ENCODE data around the gene SMR3B. TPM values are rescaled to one million over a fixed set of nuclear protein-coding genes. Genes with fewer than 3 reads are reported as not detected.

The SMR3B gene
- total and polyA plus RNA-seq, 4 donors, result not detected

DNA sequence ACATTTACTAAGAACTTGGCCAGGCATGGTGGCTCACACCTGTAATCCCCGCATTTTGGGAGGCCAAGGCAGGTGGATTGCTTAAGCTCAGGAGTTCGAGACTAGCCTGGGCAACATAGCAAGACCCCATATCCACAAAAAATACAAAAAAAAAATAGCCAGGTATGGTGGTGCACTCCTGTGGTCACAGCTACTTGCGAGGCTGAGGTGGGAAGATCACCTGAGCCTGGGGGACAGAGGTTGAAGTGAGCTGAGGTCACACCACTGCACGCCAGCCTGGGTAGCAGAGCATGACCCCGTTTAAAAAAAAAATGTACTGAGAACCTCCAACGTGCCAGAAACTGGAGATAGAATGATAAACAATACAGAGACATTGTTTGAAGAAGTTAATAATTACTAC is 22.8 kb downstream of the SMR3B start (continued):
- no peak for TF ChIP-seq HNF4A (conservative IDR thresholded peaks at IDR 0.05)

GRCh38 chr4:70425306-70425705 is 42.4 kb downstream of the SMR3B start:
- Histone ChIP-seq H3K36me3 (ENCODE audit: control insufficient read depth in 4 of 4, insufficient read depth in 3 of 4, low read depth in 1 of 4, low read length in 3 of 4) (no peaks in the 10 kb centered on the region), H3K9me3 (ENCODE audit: control insufficient read depth in 4 of 4, low read length in 3 of 4) (no peaks in the 10 kb centered on the region), H3K27ac (ENCODE audit: low read depth in 1 of 2, low read length in 2 of 2) (no peak overlapping the region), H3K9ac (ENCODE audit: low read depth in 1 of 2, low read length in 2 of 2) (no peak overlapping the region), H3K4me1 (ENCODE audit: control insufficient read depth in 4 of 4, insufficient read depth in 4 of 4, low read length in 3 of 4) (no peaks in the 10 kb centered on the region), H3K4me3 (ENCODE audit: low read depth in 1 of 3, low read length in 3 of 3) (no peak overlapping the region), H3K27me3 (ENCODE audit: control insufficient read depth in 4 of 4, insufficient read depth in 4 of 4, low read length in 3 of 4) (peaks cover 0 to 5% (median 0%) of the 10 kb centered on the region in 4 donors)
- DNase-seq (ENCODE audit: low spot score), result no peak
- TF ChIP-seq NR2F2 (IDR thresholded peaks at IDR 0.05) (no peak), HNF4A (conservative IDR thresholded peaks at IDR 0.05) (no peak), RXRA (IDR thresholded peaks at IDR 0.05) (no peak), SP1 (IDR thresholded peaks at IDR 0.05) (no peak), EGR1 (IDR thresholded peaks at IDR 0.05; ENCODE audit: low read depth in 2 of 2) (no peak), GABPA (IDR thresholded peaks at IDR 0.05 in 1 of 2, conservative IDR thresholded peaks at IDR 0.05 in 1 of 2) (no peak), JUND (IDR thresholded peaks at IDR 0.05) (no peak), FOXA1 (IDR thresholded peaks at IDR 0.05) (no peak), YY1 (IDR thresholded peaks at IDR 0.05) (no peak)
- TF ChIP-seq, protein P1, sequence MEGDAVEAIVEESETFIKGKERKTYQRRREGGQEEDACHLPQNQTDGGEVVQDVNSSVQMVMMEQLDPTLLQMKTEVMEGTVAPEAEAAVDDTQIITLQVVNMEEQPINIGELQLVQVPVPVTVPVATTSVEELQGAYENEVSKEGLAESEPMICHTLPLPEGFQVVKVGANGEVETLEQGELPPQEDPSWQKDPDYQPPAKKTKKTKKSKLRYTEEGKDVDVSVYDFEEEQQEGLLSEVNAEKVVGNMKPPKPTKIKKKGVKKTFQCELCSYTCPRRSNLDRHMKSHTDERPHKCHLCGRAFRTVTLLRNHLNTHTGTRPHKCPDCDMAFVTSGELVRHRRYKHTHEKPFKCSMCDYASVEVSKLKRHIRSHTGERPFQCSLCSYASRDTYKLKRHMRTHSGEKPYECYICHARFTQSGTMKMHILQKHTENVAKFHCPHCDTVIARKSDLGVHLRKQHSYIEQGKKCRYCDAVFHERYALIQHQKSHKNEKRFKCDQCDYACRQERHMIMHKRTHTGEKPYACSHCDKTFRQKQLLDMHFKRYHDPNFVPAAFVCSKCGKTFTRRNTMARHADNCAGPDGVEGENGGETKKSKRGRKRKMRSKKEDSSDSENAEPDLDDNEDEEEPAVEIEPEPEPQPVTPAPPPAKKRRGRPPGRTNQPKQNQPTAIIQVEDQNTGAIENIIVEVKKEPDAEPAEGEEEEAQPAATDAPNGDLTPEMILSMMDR (IDR thresholded peaks at IDR 0.05; ENCODE audit: low read depth, low read length, missing input control), result no peak
- TF ChIP-seq, protein P2, sequence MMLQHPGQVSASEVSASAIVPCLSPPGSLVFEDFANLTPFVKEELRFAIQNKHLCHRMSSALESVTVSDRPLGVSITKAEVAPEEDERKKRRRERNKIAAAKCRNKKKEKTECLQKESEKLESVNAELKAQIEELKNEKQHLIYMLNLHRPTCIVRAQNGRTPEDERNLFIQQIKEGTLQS (IDR thresholded peaks at IDR 0.05), result no peak
- TF ChIP-seq, protein P3, sequence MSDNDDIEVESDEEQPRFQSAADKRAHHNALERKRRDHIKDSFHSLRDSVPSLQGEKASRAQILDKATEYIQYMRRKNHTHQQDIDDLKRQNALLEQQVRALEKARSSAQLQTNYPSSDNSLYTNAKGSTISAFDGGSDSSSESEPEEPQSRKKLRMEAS (IDR thresholded peaks at IDR 0.05), result no peak
- WGBS, result 87% methylated on average over 1 of the region's 1 CpG

- H3K4me1 ChIP-seq (ENCODE audit: control insufficient read depth in 4 of 4, insufficient read depth in 4 of 4, low read length in 3 of 4), result no peaks in the 10 kb centered on the region
- no peak overlapping the region for H3K27ac ChIP-seq (ENCODE audit: low read depth in 1 of 2, low read length in 2 of 2)
- peaks cover 0 to 5% (median 0%) of the 10 kb centered on the region in 4 donors for H3K27me3 ChIP-seq (ENCODE audit: control insufficient read depth in 4 of 4, insufficient read depth in 4 of 4, low read length in 3 of 4)
- no peaks in the 10 kb centered on the region for H3K36me3 ChIP-seq (ENCODE audit: control insufficient read depth in 4 of 4, insufficient read depth in 3 of 4, low read depth in 1 of 4, low read length in 3 of 4)
- H3K9ac ChIP-seq (ENCODE audit: low read depth in 1 of 2, low read length in 2 of 2), result no peak overlapping the region
- no peaks in the 10 kb centered on the region for H3K9me3 ChIP-seq (ENCODE audit: control insufficient read depth in 4 of 4, low read length in 3 of 4)
- H3K4me3 ChIP-seq (ENCODE audit: low read depth in 1 of 3, low read length in 3 of 3), result no peak overlapping the region
- no peak for DNase-seq (ENCODE audit: low spot score)
- no peak for TF ChIP-seq TAF1 (conservative IDR thresholded peaks at IDR 0.05)
- TF ChIP-seq EGR1 (IDR thresholded peaks at IDR 0.05; ENCODE audit: low read depth in 2 of 2), result no peak
- TF ChIP-seq, protein P3 (IDR thresholded peaks at IDR 0.05), result no peak
- TF ChIP-seq, protein P2 (IDR thresholded peaks at IDR 0.05), result no peak
- no peak for TF ChIP-seq YY1 (IDR thresholded peaks at IDR 0.05)
- no peak for TF ChIP-seq FOXA2 (IDR thresholded peaks at IDR 0.05)
- TF ChIP-seq HNF4A (conservative IDR thresholded peaks at IDR 0.05), result no peak
- no peak for TF ChIP-seq JUND (IDR thresholded peaks at IDR 0.05)
- no peak for TF ChIP-seq RXRA (IDR thresholded peaks at IDR 0.05)
- TF ChIP-seq FOXA1 (IDR thresholded peaks at IDR 0.05), result no peak
- TF ChIP-seq, protein P1 (IDR thresholded peaks at IDR 0.05; ENCODE audit: low read depth, low read length, missing input control), result no peak
- no peak for TF ChIP-seq HNF4G (IDR thresholded peaks at IDR 0.05)
- TF ChIP-seq, protein P4, sequence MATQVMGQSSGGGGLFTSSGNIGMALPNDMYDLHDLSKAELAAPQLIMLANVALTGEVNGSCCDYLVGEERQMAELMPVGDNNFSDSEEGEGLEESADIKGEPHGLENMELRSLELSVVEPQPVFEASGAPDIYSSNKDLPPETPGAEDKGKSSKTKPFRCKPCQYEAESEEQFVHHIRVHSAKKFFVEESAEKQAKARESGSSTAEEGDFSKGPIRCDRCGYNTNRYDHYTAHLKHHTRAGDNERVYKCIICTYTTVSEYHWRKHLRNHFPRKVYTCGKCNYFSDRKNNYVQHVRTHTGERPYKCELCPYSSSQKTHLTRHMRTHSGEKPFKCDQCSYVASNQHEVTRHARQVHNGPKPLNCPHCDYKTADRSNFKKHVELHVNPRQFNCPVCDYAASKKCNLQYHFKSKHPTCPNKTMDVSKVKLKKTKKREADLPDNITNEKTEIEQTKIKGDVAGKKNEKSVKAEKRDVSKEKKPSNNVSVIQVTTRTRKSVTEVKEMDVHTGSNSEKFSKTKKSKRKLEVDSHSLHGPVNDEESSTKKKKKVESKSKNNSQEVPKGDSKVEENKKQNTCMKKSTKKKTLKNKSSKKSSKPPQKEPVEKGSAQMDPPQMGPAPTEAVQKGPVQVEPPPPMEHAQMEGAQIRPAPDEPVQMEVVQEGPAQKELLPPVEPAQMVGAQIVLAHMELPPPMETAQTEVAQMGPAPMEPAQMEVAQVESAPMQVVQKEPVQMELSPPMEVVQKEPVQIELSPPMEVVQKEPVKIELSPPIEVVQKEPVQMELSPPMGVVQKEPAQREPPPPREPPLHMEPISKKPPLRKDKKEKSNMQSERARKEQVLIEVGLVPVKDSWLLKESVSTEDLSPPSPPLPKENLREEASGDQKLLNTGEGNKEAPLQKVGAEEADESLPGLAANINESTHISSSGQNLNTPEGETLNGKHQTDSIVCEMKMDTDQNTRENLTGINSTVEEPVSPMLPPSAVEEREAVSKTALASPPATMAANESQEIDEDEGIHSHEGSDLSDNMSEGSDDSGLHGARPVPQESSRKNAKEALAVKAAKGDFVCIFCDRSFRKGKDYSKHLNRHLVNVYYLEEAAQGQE (IDR thresholded peaks at IDR 0.05), result no peak
Measured at GRCh38 chr4:70426789-70427188, 43.9 kb downstream of the SMR3B start.

Measured in liver (tissue), 9 donors.